Neural progenitor cell (in vitro differentiated cells): ENCODE results near the gene BEAN1. TPM values are rescaled to one million over a fixed set of nuclear protein-coding genes. Genes with fewer than 3 reads are reported as not detected.
"Not testable (repeated sequence)": the region's sequence is repeated elsewhere in the genome, so short reads cannot be mapped to it uniquely, and the experiment has no call there.

Source experiments
- DNase-seq: peaks from one replicate; pipeline ENCODE4 v3.0.0-alpha.2; 2016; ENCODE audit warnings: low spot score
- H2AFZ ChIP-seq: fragments of 200-600 bp; sonication (generic); replicated peaks from 2 replicates; pipeline ENCODE4 v1.6.1; 2016; ENCODE audit warnings: antibody characterized with exemption
- H3F3A ChIP-seq: fragments of 200-600 bp; sonication (generic); 2 replicates; pipeline ENCODE4 v1.6.1; 2016; ENCODE audit warnings: antibody characterized with exemption, low read depth
- H3K27ac ChIP-seq: fragments of 200-600 bp; sonication (generic); 2 replicates; pipeline ENCODE4 v1.5.1; 2016; ENCODE audit warnings: mild to moderate bottlenecking
- H3K27me3 ChIP-seq: fragments of 200-600 bp; sonication (generic); 2 replicates; pipeline ENCODE4 v1.6.1; 2016; ENCODE audit warnings: mild to moderate bottlenecking, moderate library complexity
- H3K36me3 ChIP-seq: fragments of 200-600 bp; sonication (generic); 2 replicates; pipeline ENCODE4 v1.5.1; 2016
- H3K4me1 ChIP-seq: fragments of 200-600 bp; sonication (generic); 2 replicates; pipeline ENCODE4 v1.6.1; 2016; ENCODE audit warnings: mixed run types
- H3K4me2 ChIP-seq: fragments of 200-600 bp; sonication (generic); 2 replicates; pipeline ENCODE4 v1.6.1; 2016
- H3K4me3 ChIP-seq: fragments of 200-600 bp; sonication (generic); 2 replicates; pipeline ENCODE4 v1.5.1; 2016
- H3K79me2 ChIP-seq: fragments of 200-600 bp; sonication (generic); 2 replicates; pipeline ENCODE4 v1.6.1; 2016; ENCODE audit warnings: low read depth
- H3K9ac ChIP-seq: fragments of 200-600 bp; sonication (generic); 2 replicates; pipeline ENCODE4 v1.6.1; 2016
- H3K9me3 ChIP-seq: fragments of 200-600 bp; sonication (generic); 2 replicates; pipeline ENCODE4 v1.5.1; 2016; ENCODE audit warnings: low read depth
- H4K20me1 ChIP-seq: fragments of 200-600 bp; sonication (generic); 2 replicates; pipeline ENCODE4 v1.6.1; 2016; ENCODE audit warnings: low read depth
- H3K27ac Mint-ChIP-seq: 3 replicates; pipeline ENCODE4 v1.8.0; 2021; ENCODE audit warnings: mixed read lengths
- H3K27me3 Mint-ChIP-seq: 2 replicates; pipeline ENCODE4 v1.8.0; 2022; ENCODE audit warnings: low read depth, mild to moderate bottlenecking, inconsistent platforms, moderate library complexity, mixed read lengths; ENCODE audit not compliant: insufficient read depth
- H3K36me3 Mint-ChIP-seq: 3 replicates; pipeline ENCODE4 v1.8.0; 2021; ENCODE audit warnings: mixed read lengths
- H3K4me1 Mint-ChIP-seq: 3 replicates; pipeline ENCODE4 v1.8.0; 2021; ENCODE audit warnings: mixed read lengths
- H3K4me3 Mint-ChIP-seq: 3 replicates; pipeline ENCODE4 v1.8.0; 2021; ENCODE audit warnings: mild to moderate bottlenecking, moderate library complexity, mixed read lengths
- H3K9me3 Mint-ChIP-seq: 3 replicates; pipeline ENCODE4 v1.8.0; 2020; ENCODE audit warnings: mixed read lengths
- CTCF ChIP-seq: fragments of 200-600 bp; sonication (generic); IDR thresholded peaks from 2 replicates; pipeline ENCODE4 v1.5.1; 2017; ENCODE audit warnings: antibody characterized with exemption, mild to moderate bottlenecking
- EZH2 ChIP-seq: fragments of 200-600 bp; sonication (generic); IDR thresholded peaks from 2 replicates; pipeline ENCODE4 v1.6.1; 2017; ENCODE audit warnings: antibody characterized with exemption, mild to moderate bottlenecking, moderate library complexity
- EZH2phosphoT487 ChIP-seq: fragments of 200-600 bp; sonication (generic); IDR thresholded peaks from 2 replicates; pipeline ENCODE4 v1.6.1; 2017; ENCODE audit warnings: antibody characterized with exemption
- total RNA-seq: library from RNA; depleted of rRNA; stranded (reverse); fragments of >200 nt; gene quantifications from 2 replicates; pipeline ENCODE4 v1.2.3, GENCODE V29; 2015; ENCODE audit warnings: low replicate concordance

BEAN1 gene
- total RNA-seq, 1 donor from 2014 or later, result 0.32 TPM

GRCh38 chr16:66513111-66513723, 86.1 kb downstream of the BEAN1 start:
- H3F3A ChIP-seq, result peaks cover 26% of the 10 kb centered on the region
- no peak overlapping the region for H3K4me3 ChIP-seq
- H3K9ac ChIP-seq, result no peak overlapping the region
- no peaks in the 10 kb centered on the region for H4K20me1 ChIP-seq
- H3K27ac Mint-ChIP-seq, result no peak overlapping the region
- no peak for DNase-seq
- peaks cover 18% of the 10 kb centered on the region for H3K36me3 Mint-ChIP-seq
- peaks cover 2% of the 10 kb centered on the region for H3K27me3 Mint-ChIP-seq
- H3K4me1 ChIP-seq, result peaks cover 36% of the 10 kb centered on the region
- no peak overlapping the region for H3K27ac ChIP-seq
- no peak overlapping the region for H3K4me3 Mint-ChIP-seq
- no peak overlapping the region for H3K4me2 ChIP-seq
- no peak overlapping the region for H2AFZ ChIP-seq
- no peak for TF ChIP-seq CTCF
- no peak for TF ChIP-seq EZH2phosphoT487
- no peak for TF ChIP-seq EZH2
- no peaks in the 10 kb centered on the region for H3K27me3 ChIP-seq
- H3K9me3 ChIP-seq, result no peaks in the 10 kb centered on the region
- H3K36me3 ChIP-seq, result no peaks in the 10 kb centered on the region
- peaks cover 2% of the 10 kb centered on the region for H3K9me3 Mint-ChIP-seq
- peaks cover 46% of the 10 kb centered on the region for H3K4me1 Mint-ChIP-seq
- no peaks in the 10 kb centered on the region for H3K79me2 ChIP-seq

- peaks cover 36% of the 10 kb centered on the region for H3K4me1 ChIP-seq
- not testable (repeated sequence) for H3K27me3 ChIP-seq, H3K36me3 ChIP-seq, H3K4me3 Mint-ChIP-seq, H3K27ac ChIP-seq, H3K9me3 Mint-ChIP-seq, H3K27ac Mint-ChIP-seq, H3K79me2 ChIP-seq, H3K4me2 ChIP-seq, H3K9me3 ChIP-seq, H3K4me3 ChIP-seq, H4K20me1 ChIP-seq, H3K9ac ChIP-seq, DNase-seq, H2AFZ ChIP-seq, H3K27me3 Mint-ChIP-seq
- peaks cover 20% of the 10 kb centered on the region for H3K36me3 Mint-ChIP-seq
- peaks cover 26% of the 10 kb centered on the region for H3F3A ChIP-seq
- H3K4me1 Mint-ChIP-seq, result peaks cover 49% of the 10 kb centered on the region
These were observed 87.3 kb downstream of the BEAN1 start for GRCh38 chr16:66514391-66514790.

GRCh38 chr16:66514980-66515595, 88.0 kb downstream of the BEAN1 start:
- Histone ChIP-seq H3F3A (peaks cover 26% of the 10 kb centered on the region), H3K4me1 (peaks cover 36% of the 10 kb centered on the region)
- H3K4me2 ChIP-seq, H3K79me2 ChIP-seq, H3K27me3 ChIP-seq, H3K27me3 Mint-ChIP-seq, H3K27ac Mint-ChIP-seq, DNase-seq, H3K9me3 ChIP-seq, H3K27ac ChIP-seq, H2AFZ ChIP-seq, H3K4me3 Mint-ChIP-seq, H3K9ac ChIP-seq, H3K4me3 ChIP-seq, H4K20me1 ChIP-seq, H3K9me3 Mint-ChIP-seq, H3K36me3 ChIP-seq: not testable (repeated sequence)
- peaks cover 47% of the 10 kb centered on the region for H3K4me1 Mint-ChIP-seq
- H3K36me3 Mint-ChIP-seq, result peaks cover 20% of the 10 kb centered on the region

GRCh38 chr16:66515596-66516508, 88.8 kb downstream of the BEAN1 start:
- TF ChIP-seq EZH2phosphoT487, result no peak
- TF ChIP-seq EZH2, result no peak
- TF ChIP-seq CTCF, result peak; percentile 15
- Histone ChIP-seq H3K27ac (no peak overlapping the region), H3K27me3 (no peaks in the 10 kb centered on the region), H3K79me2 (no peaks in the 10 kb centered on the region), H3K4me3 (no peak overlapping the region), H3K4me2 (no peak overlapping the region), H3K4me1 (peaks cover 29% of the 10 kb centered on the region), H4K20me1 (no peaks in the 10 kb centered on the region), H2AFZ (no peak overlapping the region), H3K9me3 (no peaks in the 10 kb centered on the region), H3K36me3 (no peaks in the 10 kb centered on the region), H3K9ac (no peak overlapping the region), H3F3A (peaks cover 19% of the 10 kb centered on the region)
- H3K36me3 Mint-ChIP-seq, result peaks cover 20% of the 10 kb centered on the region
- peaks cover 2% of the 10 kb centered on the region for H3K9me3 Mint-ChIP-seq
- peaks cover 43% of the 10 kb centered on the region for H3K4me1 Mint-ChIP-seq
- DNase-seq, result no peak
- no peak overlapping the region for H3K27ac Mint-ChIP-seq
- H3K27me3 Mint-ChIP-seq, result peaks cover 5% of the 10 kb centered on the region
- H3K4me3 Mint-ChIP-seq, result no peak overlapping the region
